Chondrocyte (in vitro differentiated cells): ENCODE data around the gene MCOLN1. TPM values are rescaled to one million over a fixed set of nuclear protein-coding genes. Genes with fewer than 3 reads are reported as not detected.

Experiments used
- DNase-seq: peaks from one replicate; pipeline ENCODE4 v3.0.0; 2021; ENCODE audit warnings: mixed read lengths, low spot score
- H3K27ac Mint-ChIP-seq: one replicate; pipeline ENCODE4 v1.8.0; 2021; ENCODE audit warnings: mild to moderate bottlenecking, moderate library complexity, mixed read lengths; ENCODE audit not compliant: unreplicated experiment
- H3K27me3 Mint-ChIP-seq: 2 replicates; pipeline ENCODE4 v1.8.0; 2021; ENCODE audit warnings: low read depth, mixed read lengths
- H3K36me3 Mint-ChIP-seq: 2 replicates; pipeline ENCODE4 v1.8.0; 2021; ENCODE audit warnings: low read depth, mixed read lengths
- H3K4me1 Mint-ChIP-seq: 2 replicates; pipeline ENCODE4 v1.8.0; 2021; ENCODE audit warnings: low read depth, mild to moderate bottlenecking, mixed read lengths
- H3K4me3 Mint-ChIP-seq: one replicate; pipeline ENCODE4 v1.8.0; 2021; ENCODE audit warnings: mild to moderate bottlenecking, moderate library complexity, mixed read lengths; ENCODE audit not compliant: unreplicated experiment
- H3K9me3 Mint-ChIP-seq: 2 replicates; pipeline ENCODE4 v1.8.0; 2021; ENCODE audit warnings: low read depth, mixed read lengths
- CTCF ChIP-seq: fragments of 200-600 bp; sonication (generic); IDR thresholded peaks from 2 replicates; pipeline ENCODE4 v1.5.0; 2021; ENCODE audit warnings: antibody characterized with exemption, mild to moderate bottlenecking, moderate library complexity
- total RNA-seq: library from RNA; stranded (reverse); gene quantifications from 3 replicates; pipeline ENCODE4 v1.2.1, GENCODE V29; 2021

MCOLN1 gene
- total RNA-seq, 1 donor from 2014 or later: 27.9 TPM

GRCh38 chr19:7529610-7530490, 7.4 kb downstream of the MCOLN1 start:
- TF ChIP-seq CTCF: no peak
- no peak for DNase-seq
- peaks cover 14% of the 10 kb centered on the region for H3K4me1 Mint-ChIP-seq
- H3K36me3 Mint-ChIP-seq: peaks cover 9% of the 10 kb centered on the region
- H3K9me3 Mint-ChIP-seq: no peaks in the 10 kb centered on the region
- H3K4me3 Mint-ChIP-seq: no peak overlapping the region
- H3K27me3 Mint-ChIP-seq: no peaks in the 10 kb centered on the region
- no peak overlapping the region for H3K27ac Mint-ChIP-seq

GRCh38 chr19:7533281-7533885, 11.0 kb downstream of the MCOLN1 start:
- Mint-ChIP-seq H3K4me1 (peaks cover 28% of the 10 kb centered on the region), H3K4me3 (peak overlapping the region; percentile 98), H3K27ac (peak overlapping the region; percentile 98), H3K9me3 (no peaks in the 10 kb centered on the region), H3K36me3 (peaks cover 10% of the 10 kb centered on the region), H3K27me3 (no peaks in the 10 kb centered on the region)
- no peak for DNase-seq
- no peak for TF ChIP-seq CTCF

GRCh38 chr19:7533925-7534480, 11.6 kb downstream of the MCOLN1 start:
- Mint-ChIP-seq H3K36me3 (peaks cover 10% of the 10 kb centered on the region), H3K27me3 (no peaks in the 10 kb centered on the region), H3K9me3 (no peaks in the 10 kb centered on the region), H3K27ac (peak overlapping the region; percentile 98), H3K4me3 (peak overlapping the region; percentile 98), H3K4me1 (peaks cover 28% of the 10 kb centered on the region)
- DNase-seq: no peak
- no peak for TF ChIP-seq CTCF

GRCh38 chr19:7534531-7535046, 12.2 kb downstream of the MCOLN1 start:
- H3K27me3 Mint-ChIP-seq: no peaks in the 10 kb centered on the region
- peak; percentile 62 for TF ChIP-seq CTCF
- peak overlapping the region; percentile 98 for H3K4me3 Mint-ChIP-seq
- peaks cover 28% of the 10 kb centered on the region for H3K4me1 Mint-ChIP-seq
- H3K27ac Mint-ChIP-seq: peak overlapping the region; percentile 98
- no peaks in the 10 kb centered on the region for H3K9me3 Mint-ChIP-seq
- no peak for DNase-seq
- peaks cover 8% of the 10 kb centered on the region for H3K36me3 Mint-ChIP-seq
